T-helper 22 cell (primary cell): ENCODE measurements around the gene WNT1.

Experiments
- DNase-seq: peaks from one replicate; pipeline ENCODE4 v3.0.0-alpha.2; 2020; ENCODE audit warnings: low read depth

WNT1 gene

DNA sequence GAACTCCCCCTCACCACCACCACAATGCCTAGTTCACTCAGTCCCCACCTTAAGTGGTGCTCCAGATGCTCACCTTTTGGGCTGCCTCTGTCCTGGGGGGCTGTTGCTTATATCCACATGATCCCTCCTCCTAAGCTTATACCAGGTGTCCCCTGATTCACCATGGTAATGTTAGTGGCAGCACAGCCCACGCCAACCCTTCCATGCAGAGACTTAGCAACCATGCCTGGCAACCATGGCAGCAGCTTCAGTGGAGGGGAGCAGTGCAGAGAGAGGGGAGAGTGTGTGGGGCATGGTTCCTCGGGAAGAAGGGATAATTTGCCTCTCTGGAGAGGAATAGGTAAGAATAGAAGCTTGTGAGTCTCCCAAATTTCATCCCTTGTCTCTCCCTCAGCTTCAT, 22.2 kb downstream of the WNT1 start:
- DNase-seq, result no peak

GRCh38 chr12:49008943-49009342, 30.8 kb downstream of the WNT1 start:
- no peak for DNase-seq

GRCh38 chr12:49010092-49010668, 32.1 kb downstream of the WNT1 start:
- no peak for DNase-seq

- no peak for DNase-seq
Observed at GRCh38 chr12:49012739-49013138, 34.6 kb downstream of the WNT1 start.

- DNase-seq, result no peak
Observed at GRCh38 chr12:49013428-49013827, 35.3 kb downstream of the WNT1 start.

DNA sequence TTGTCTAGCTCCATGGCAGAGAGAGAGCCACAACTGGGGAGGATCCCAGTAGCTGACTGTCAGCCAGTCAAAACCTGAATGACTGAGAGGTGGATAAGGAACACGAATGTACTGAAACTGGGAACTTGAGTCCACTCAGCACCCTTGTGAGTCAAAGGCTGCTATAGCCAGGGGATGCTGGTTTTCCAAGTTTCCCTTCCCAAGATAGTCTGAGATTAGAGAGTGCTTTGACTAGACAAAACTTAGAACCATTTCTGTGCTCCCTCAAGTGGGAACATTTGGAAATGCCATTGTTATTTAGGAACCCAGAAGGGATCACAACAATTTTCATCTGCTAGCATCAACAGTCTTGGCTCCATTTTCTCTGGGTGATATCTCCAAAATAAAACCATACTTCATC, 36.4 kb downstream of the WNT1 start:
- no peak for DNase-seq

DNA sequence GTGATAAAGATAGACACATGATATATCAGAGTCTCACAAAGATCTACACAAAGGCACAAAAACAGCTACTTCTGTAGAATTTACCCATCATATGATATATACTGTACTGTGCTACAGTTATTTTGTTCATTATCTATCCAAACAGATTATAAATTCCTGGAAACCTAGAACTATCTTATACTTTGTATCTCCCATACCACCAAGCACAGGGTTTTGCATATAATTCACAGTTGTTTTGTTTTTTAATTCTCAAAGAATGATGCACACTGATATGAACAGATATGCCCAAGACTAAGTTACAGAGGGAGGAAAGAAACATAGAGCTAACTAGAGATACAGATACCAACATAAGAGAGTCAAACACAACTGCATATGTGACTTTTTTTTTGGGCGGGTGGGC, 37.1 kb downstream of the WNT1 start:
- no peak for DNase-seq

DNA sequence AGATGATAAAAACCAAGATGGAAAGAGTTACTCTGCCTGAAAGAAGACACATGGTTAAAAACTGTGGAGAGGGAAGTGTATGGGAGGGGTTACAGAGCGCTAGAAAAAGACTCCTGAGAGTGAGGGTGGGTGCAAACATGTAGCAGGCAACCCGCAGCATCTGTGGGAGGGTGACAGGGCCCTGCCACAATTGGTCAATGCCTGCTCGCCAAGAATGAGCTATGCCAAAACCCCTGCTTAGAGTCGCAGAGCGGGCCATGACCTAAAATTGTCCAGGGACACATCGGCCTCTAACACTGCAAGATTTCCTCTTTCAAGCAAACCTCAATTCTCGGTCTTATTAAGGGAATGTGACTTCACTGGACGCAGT, 39.8 kb downstream of the WNT1 start:
- no peak for DNase-seq

GRCh38 chr12:49018261-49019119, 40.4 kb downstream of the WNT1 start, which contains the start of gene PRKAG1:
TSS of gene PRKAG1 (minus strand) at chr12:49018776. CDS start at chr12:49018740, 36 bp downstream.
- DNase-seq, result peak; percentile 96

DNA sequence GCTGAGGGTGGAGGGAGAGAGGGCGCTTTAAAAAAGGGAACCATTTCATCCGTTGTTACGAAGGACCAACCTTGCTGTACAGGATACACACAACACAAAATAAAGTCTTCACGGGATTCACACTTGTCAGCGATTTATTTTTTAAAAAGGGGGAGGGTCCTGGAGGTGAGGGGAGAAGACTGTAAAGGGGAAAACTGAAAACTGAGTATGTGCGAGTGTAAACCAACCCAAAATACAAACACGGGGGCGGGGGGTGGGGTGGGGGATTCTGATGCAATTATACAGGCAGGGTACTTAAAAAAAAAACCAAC, 41.0 kb downstream of the WNT1 start:
- no peak for DNase-seq

GRCh38 chr12:49019443-49020324, 41.6 kb downstream of the WNT1 start:
- DNase-seq, result no peak

- DNase-seq, result no peak
Observed at GRCh38 chr12:49020441-49020840, 42.3 kb downstream of the WNT1 start.

DNA sequence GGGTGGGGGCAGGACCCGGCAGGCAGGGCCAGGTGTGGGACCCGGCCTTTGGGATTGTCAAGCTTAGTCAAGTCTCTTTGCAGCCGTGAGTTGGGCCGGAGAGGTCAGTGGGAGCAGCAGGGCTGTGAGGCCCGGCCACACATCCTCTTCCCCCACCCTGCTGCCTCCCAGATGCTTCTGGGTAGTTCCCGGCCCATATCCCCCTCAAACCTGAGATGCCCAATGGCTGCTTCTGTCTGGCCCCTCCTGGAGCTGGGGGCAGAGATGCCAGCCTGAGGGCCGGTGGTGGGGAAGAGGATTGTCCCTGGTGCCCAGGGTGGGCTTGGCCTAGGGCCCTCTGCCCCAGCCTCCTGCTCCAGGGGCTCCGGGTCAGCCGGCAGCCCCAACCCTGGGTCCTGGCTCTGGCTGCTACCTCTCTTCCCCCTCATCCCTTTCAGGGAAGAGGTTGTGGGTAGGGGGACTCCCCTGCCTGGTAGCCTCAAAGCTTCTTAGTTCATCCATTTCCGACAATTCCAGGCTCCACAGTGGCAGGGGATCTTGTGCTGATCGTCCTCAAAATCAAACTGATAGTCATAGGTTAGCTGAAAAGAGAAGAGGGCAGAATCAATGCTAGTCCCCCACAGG, 43.3 kb downstream of the WNT1 start:
- no peak for DNase-seq

- no peak for DNase-seq
Observed at GRCh38 chr12:49022558-49023178, 44.5 kb downstream of the WNT1 start.

- DNase-seq, result no peak
Observed at GRCh38 chr12:49023812-49024211, 45.7 kb downstream of the WNT1 start.

GRCh38 chr12:49024543-49024942, 46.4 kb downstream of the WNT1 start:
- no peak for DNase-seq

- DNase-seq, result no peak
Observed at GRCh38 chr12:49025463-49025862, 47.3 kb downstream of the WNT1 start.

GRCh38 chr12:49026101-49026500, 48.0 kb downstream of the WNT1 start:
- DNase-seq, result no peak

DNA sequence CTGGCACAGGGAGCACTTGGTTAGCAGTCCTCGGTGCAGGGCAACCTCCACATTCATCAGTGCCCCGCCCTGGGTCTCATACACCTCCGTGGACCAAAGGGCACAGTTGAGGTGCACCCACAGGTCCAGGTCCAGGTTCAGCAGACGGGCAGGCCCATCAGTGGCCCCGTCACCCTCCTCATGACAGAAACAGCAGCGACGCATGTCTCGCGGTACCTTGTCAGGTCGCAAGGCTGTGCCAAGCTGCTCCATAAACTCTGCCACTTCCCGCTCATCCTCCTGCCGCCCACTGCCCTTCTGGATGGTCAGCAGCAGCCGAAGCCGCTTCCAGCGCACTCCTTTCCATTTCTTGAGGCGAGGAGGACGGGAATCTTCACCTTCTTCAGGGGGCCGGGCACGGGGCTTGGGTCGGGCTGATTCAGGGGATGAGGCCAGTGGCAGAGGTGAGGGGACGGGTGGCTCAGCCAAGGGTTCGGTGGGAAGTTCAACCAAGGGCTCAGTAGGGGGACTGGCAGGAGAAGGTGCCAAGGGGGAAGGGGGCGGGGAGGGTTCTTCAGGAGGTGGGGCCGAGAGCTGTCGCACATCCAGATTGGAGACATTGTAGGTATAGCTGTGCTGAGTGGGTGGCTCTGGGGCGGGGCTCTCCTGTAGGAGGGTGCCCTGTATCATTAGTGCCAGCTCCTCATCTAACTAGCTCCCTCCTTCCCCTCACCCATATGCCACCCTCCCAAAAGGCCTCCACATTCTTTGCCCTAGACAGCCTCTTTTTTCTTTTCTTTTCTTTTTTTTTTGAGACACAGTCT, 48.8 kb downstream of the WNT1 start:
- no peak for DNase-seq

DNA sequence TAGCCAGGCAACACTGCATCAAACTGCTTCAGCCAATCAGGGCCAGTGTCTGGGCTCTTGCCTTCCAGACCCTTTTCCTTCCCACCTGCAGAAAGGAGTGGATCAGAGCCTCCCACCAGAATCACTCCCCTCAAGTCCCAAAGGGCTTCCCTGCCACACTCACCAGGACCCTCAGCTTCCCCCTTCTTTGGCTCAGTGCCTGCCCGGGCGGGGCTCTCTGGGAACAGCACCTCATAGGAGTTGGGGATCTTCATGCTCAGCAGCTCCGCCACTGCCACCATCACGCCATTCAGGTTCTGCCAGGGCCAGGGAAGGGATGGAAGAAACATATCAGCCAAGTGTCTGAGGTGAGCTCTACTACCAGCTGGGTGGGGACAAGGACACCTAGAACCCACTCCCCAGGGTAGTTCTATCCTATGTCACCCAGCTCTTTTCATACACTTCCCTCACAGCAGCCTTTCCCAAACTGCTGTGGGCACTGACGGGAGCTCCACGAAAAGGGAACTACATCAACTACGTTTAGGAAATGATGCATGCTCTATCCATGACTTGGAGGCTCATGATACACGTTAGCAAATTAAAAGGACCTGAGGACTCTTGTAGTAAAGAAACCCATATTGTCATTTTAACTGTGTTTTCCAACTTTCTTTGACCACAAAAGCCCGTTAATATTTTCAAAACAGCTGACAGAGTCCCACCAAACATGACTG, 49.9 kb downstream of the WNT1 start:
- no peak for DNase-seq
